Gastrocnemius medialis (tissue), 4 donors: Measurements from ENCODE around the gene STEAP1. TPM values are rescaled to one million over a fixed set of nuclear protein-coding genes. Genes with fewer than 3 reads are reported as not detected.

ENCODE experiments used
- ATAC-seq, 2 donors: fragments of 150-250 bp; one replicate each; pipeline ENCODE4 v1.9.1; 2016
- DNase-seq, 2 donors: peaks; one replicate each; pipeline ENCODE4 v3.0.0-alpha.2; 2019
- H3K27ac ChIP-seq, 4 donors: fragments of 200-600 bp; sonication (generic); 1 replicate in 1 of 4; 2 replicates in 3 of 4; pipeline ENCODE4 v1.5.1; 2016 to 2018; ENCODE audit warnings: mild to moderate bottlenecking in 2 of 4, moderate library complexity in 1 of 4
- H3K27me3 ChIP-seq, 3 donors: fragments of 200-600 bp; sonication (generic) in 2 of 3; 1 replicate in 1 of 3; 2 replicates in 2 of 3; pipeline versions ENCODE4 v1.5.1 to v1.6.0; 2016 to 2019; ENCODE audit warnings: mild to moderate bottlenecking in 1 of 3, moderate library complexity in 1 of 3
- H3K36me3 ChIP-seq, 2 donors: fragments of 200-600 bp; sonication (generic) in 1 of 2; one replicate each; pipeline ENCODE4 v1.5.1; 2017 to 2018
- H3K4me1 ChIP-seq, 2 donors: fragments of 200-600 bp; sonication (generic) in 1 of 2; one replicate each; pipeline ENCODE4 v1.5.1; 2016 to 2017; ENCODE audit warnings: mild to moderate bottlenecking in 2 of 2
- H3K4me3 ChIP-seq, 4 donors: fragments of 200-600 bp; sonication (generic) in 3 of 4; 1 replicate in 1 of 4; 2 replicates in 3 of 4; pipeline ENCODE4 v1.5.1; 2016 to 2019; ENCODE audit warnings: mild to moderate bottlenecking in 2 of 4
- H3K9me3 ChIP-seq, 3 donors: fragments of 200-600 bp; sonication (generic) in 2 of 3; 1 replicate in 1 of 3; 2 replicates in 2 of 3; pipeline ENCODE4 v1.5.1; 2016 to 2019
- POLR2A ChIP-seq, 2 donors: fragments of 450-650 bp; IDR thresholded peaks; one replicate each; pipeline ENCODE4 v1.6.1; 2017; ENCODE audit warnings: antibody characterized with exemption in 2 of 2, mild to moderate bottlenecking in 2 of 2, moderate library complexity in 2 of 2
- in situ Hi-C, 4 donors: fragments of 200-750 bp; cut with MboI; loops; one replicate each; pipeline versions ENCODE4 v1.15.0 to v1.8.0; 2017; ENCODE audit warnings: low sequenced_read_pairs in 4 of 4
- intact Hi-C: fragments of 100-400 bp; cut with DNase I; formaldehyde crosslinking; loops from one replicate; pipeline ENCODE4 v1.15.1; 2023; ENCODE audit warnings: low total_unique reads
- total RNA-seq, 4 donors: library from RNA; depleted of rRNA; stranded (reverse); fragments of >200 nt; gene quantifications; one replicate each; pipeline versions ENCODE4 v1.1.0 to v1.2.3, GENCODE V29; 2016
- TF ChIP-seq, protein P1 (sequence below), 5 experiments: fragments of 450-650 bp in 3 of 5; fragments of 200-600 bp in 2 of 5; sonication (generic) in 2 of 5; IDR thresholded peaks in 4 of 5; conservative IDR thresholded peaks in 1 of 5; 1 replicate in 4 of 5; 2 replicates in 1 of 5; pipeline ENCODE4 v1.5.1; 2016 to 2019; ENCODE audit warnings: antibody characterized with exemption in 5 of 5, mild to moderate bottlenecking in 3 of 5, moderate library complexity in 3 of 5

Gene STEAP1
- total RNA-seq, 4 donors from 2014 or later, result 0.81 to 1.6 (median 0.98) TPM

DNA sequence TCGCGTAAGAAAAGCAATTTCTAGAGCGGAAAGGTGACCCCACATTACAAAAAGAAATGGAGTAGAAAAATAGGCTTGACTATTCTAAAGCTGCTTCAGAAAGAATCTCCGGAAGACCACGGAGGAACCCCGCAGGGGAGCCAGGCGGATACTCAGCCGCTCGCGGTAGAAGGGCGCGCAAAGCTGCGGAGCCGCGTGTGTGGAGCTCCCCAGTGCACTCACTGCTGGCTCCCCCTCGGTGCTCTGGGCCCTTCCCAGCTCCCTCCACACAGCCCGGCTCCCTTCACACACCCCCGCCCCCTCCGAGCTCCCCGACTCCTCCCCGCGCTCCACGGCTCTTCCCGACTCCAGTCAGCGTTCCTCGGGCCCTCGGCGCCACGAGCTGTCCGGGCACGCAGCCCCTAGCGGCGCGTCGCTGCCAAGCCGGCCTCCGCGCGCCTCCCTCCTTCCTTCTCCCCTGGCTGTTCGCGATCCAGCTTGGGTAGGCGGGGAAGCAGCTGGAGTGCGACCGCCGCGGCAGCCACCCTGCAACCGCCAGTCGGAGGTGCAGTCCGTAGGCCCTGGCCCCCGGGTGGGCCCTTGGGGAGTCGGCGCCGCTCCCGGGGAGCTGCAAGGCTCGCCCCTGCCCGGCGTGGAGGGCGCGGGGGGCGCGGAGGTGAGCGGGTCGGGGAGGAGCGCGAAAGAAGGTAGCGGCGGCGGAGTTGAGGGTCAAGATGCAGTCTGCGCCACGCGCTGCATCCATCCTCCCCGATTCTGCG, 57.3 kb downstream of the STEAP1 start, which contains the start of gene STEAP2:
TSS of gene STEAP2 (plus strand) at position 350 of the 758 bp plus-strand sequence. CDS start 13,343 bp downstream, outside the sequence.
- Histone ChIP-seq H3K27ac (peak within 1 kb of the TSS in 2 of 4 donors; percentile 36 to 43), H3K4me1 (no peaks in the 10 kb centered on the region), H3K4me3 (peak within 1 kb of the TSS; percentile 48 to 59 (median 55)), H3K36me3 (no peaks in the 10 kb centered on the region), H3K9me3 (no peaks in the 10 kb centered on the region), H3K27me3 (no peaks in the 10 kb centered on the region)
- in situ Hi-C loops (no loop called here), intact Hi-C loops (no loop called here)
- ATAC-seq (peak; percentile 66 to 89), DNase-seq (peak; percentile 26 to 55)
- TF ChIP-seq, protein P1, sequence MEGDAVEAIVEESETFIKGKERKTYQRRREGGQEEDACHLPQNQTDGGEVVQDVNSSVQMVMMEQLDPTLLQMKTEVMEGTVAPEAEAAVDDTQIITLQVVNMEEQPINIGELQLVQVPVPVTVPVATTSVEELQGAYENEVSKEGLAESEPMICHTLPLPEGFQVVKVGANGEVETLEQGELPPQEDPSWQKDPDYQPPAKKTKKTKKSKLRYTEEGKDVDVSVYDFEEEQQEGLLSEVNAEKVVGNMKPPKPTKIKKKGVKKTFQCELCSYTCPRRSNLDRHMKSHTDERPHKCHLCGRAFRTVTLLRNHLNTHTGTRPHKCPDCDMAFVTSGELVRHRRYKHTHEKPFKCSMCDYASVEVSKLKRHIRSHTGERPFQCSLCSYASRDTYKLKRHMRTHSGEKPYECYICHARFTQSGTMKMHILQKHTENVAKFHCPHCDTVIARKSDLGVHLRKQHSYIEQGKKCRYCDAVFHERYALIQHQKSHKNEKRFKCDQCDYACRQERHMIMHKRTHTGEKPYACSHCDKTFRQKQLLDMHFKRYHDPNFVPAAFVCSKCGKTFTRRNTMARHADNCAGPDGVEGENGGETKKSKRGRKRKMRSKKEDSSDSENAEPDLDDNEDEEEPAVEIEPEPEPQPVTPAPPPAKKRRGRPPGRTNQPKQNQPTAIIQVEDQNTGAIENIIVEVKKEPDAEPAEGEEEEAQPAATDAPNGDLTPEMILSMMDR (IDR thresholded peaks at IDR 0.05 in 4 of 5, conservative IDR thresholded peaks at IDR 0.05 in 1 of 5), result peak in 4 of 5 experiments; percentile 24 to 51 (median 44)
- no peak for TF ChIP-seq POLR2A (IDR thresholded peaks at IDR 0.05)

DNA sequence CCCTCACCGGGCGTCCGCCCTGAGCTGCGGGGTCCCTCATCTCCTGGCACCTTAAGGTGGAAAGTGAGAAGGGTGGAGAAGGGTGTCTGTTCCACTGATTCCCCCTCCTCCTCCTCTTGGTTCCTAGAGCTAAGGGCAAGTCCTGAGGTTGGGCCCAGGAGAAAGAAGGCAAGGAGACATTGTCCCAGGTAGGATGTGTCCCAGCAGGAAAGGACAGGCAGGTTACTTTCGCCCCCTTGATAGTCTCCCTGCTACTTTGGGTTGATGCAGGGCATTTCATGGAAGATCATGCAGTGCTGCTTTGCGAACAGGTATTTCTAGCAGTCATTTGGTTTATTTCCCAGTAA, 57.9 kb downstream of the STEAP1 start:
- in situ Hi-C loops, result no loop called here
- Histone ChIP-seq H3K4me1 (no peaks in the 10 kb centered on the region), H3K9me3 (no peaks in the 10 kb centered on the region), H3K4me3 (peak overlapping the region; percentile 48 to 59 (median 55)), H3K27me3 (no peaks in the 10 kb centered on the region), H3K36me3 (no peaks in the 10 kb centered on the region), H3K27ac (peak overlapping the region in 1 of 4 donors; percentile 43)
- ATAC-seq (no peak), DNase-seq (no peak)
- intact Hi-C loops, result no loop called here
- TF ChIP-seq POLR2A (IDR thresholded peaks at IDR 0.05), result no peak
- TF ChIP-seq, protein P1 (IDR thresholded peaks at IDR 0.05 in 4 of 5, conservative IDR thresholded peaks at IDR 0.05 in 1 of 5), result no peak

DNA sequence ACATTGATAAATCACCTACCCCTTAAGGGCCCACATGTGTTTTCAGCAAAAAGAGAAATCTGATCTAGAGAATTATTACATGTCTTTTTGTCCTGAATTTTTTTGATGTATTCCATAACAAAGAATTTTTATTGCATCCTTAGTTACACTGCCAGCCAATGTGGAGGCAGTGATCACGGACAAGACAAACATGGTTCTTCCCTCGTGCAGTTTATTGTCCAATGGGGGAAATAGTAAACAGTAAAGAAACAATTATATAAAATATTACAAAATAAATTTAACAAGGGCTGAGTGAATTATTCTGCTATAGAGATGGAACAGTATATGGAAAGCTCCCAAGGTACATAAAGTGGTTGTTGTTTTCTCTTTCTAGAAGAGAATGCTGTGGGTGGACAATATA, 59.3 kb downstream of the STEAP1 start:
- in situ Hi-C loops, result no loop called here
- Histone ChIP-seq H3K4me3 (no peak overlapping the region), H3K36me3 (no peaks in the 10 kb centered on the region), H3K27ac (no peak overlapping the region), H3K9me3 (no peaks in the 10 kb centered on the region), H3K27me3 (no peaks in the 10 kb centered on the region), H3K4me1 (no peaks in the 10 kb centered on the region)
- ATAC-seq, result no peak
- intact Hi-C loops, result no loop called here
- no peak for DNase-seq
- TF ChIP-seq POLR2A (IDR thresholded peaks at IDR 0.05), result no peak
- TF ChIP-seq, protein P1 (IDR thresholded peaks at IDR 0.05 in 4 of 5, conservative IDR thresholded peaks at IDR 0.05 in 1 of 5), result no peak

Other genes with a start within 250 kb of the STEAP1 start
- 1 to 10 TPM in 2 of 4 donors, under 1 TPM in 2; 0.20 to 3.5 (median 1.2) TPM for gene STEAP2, start 57.3 kb downstream of the STEAP1 start, total RNA-seq
- gene CFAP69, start 90.7 kb downstream of the STEAP1 start, total RNA-seq, result 1 to 10 TPM in 2 of 4 donors, under 1 TPM in 1, not detected in 1; 0.62 to 4.9 (median 1.6) TPM
- gene FAM237B, start 166.8 kb downstream of the STEAP1 start, total RNA-seq, result not detected
- 10 to 100 TPM; 12.8 to 20.1 (median 16.4) TPM for gene GTPBP10, start 192.2 kb downstream of the STEAP1 start, total RNA-seq
- 10 to 100 TPM in 3 of 4 donors, 1 to 10 TPM in 1; 9.5 to 39.9 (median 32.6) TPM for gene CLDN12, start 249.0 kb downstream of the STEAP1 start, total RNA-seq